22Rv1 (cell line): Measurements from ENCODE around the gene MACF1.

Source experiments
- ZFX ChIP-seq: fragments of 450-650 bp; IDR thresholded peaks from 2 replicates; pipeline ENCODE4 v1.6.1; 2017; ENCODE audit warnings: antibody characterized with exemption, borderline replicate concordance
- TF ChIP-seq, protein P1 (sequence below): fragments of 450-650 bp; IDR thresholded peaks from 2 replicates; pipeline ENCODE4 v1.5.1; 2017; ENCODE audit warnings: mild to moderate bottlenecking

DNA sequence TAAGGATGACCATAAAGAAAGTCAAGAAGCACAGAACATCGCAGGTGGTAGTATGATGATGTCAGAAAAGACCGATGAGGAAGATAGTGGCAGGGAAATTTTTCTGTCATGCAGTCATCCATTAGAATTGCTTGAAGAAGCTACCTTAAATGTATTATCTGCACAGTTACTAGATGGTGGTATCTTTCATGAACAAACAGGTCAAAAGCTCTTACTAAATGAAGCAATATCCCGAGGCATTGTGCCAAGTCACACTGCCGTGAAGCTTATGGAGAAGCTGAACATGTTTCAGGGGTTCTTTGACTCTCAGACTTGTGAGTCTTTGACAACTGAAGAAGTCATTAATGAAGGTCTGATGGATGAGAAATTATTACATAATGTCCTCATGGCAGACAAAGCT is 128.8 kb downstream of the MACF1 start:
- TF ChIP-seq, protein P1, sequence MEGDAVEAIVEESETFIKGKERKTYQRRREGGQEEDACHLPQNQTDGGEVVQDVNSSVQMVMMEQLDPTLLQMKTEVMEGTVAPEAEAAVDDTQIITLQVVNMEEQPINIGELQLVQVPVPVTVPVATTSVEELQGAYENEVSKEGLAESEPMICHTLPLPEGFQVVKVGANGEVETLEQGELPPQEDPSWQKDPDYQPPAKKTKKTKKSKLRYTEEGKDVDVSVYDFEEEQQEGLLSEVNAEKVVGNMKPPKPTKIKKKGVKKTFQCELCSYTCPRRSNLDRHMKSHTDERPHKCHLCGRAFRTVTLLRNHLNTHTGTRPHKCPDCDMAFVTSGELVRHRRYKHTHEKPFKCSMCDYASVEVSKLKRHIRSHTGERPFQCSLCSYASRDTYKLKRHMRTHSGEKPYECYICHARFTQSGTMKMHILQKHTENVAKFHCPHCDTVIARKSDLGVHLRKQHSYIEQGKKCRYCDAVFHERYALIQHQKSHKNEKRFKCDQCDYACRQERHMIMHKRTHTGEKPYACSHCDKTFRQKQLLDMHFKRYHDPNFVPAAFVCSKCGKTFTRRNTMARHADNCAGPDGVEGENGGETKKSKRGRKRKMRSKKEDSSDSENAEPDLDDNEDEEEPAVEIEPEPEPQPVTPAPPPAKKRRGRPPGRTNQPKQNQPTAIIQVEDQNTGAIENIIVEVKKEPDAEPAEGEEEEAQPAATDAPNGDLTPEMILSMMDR = no peak
- no peak for TF ChIP-seq ZFX
